Central memory CD8-positive, alpha-beta T cell (primary cell): ENCODE data around the gene RPS6KA4.
"Not testable (repeated sequence)": the region's sequence is repeated elsewhere in the genome, so short reads cannot be mapped to it uniquely, and the experiment has no call there.

Experiments used
- ATAC-seq: fragments of 150-1000 bp; cut with Tn5 transposase; replicated peaks from 2 replicates; pipeline ENCODE4 v1.10.0; 2022; ENCODE audit warnings: mild to moderate bottlenecking, moderate FRiP score, moderate number of reproducible peaks; ENCODE audit not compliant: poor library complexity, severe bottlenecking; ENCODE audit errors: extremely low read depth
- DNase-seq, 2 donors: peaks; one replicate each; pipeline ENCODE4 v3.0.0; 2021; ENCODE audit warnings: low spot score in 2 of 2
- H3K27ac Mint-ChIP-seq: one replicate; pipeline ENCODE4 v1.8.0; 2022; ENCODE audit warnings: low read depth, mild to moderate bottlenecking, moderate library complexity, mixed read lengths
- H3K27me3 Mint-ChIP-seq: one replicate; pipeline ENCODE4 v1.8.0; 2022; ENCODE audit warnings: mixed read lengths
- H3K36me3 Mint-ChIP-seq: one replicate; pipeline ENCODE4 v1.8.0; 2022; ENCODE audit warnings: mild to moderate bottlenecking, moderate library complexity, mixed read lengths; ENCODE audit not compliant: insufficient read depth
- H3K4me1 Mint-ChIP-seq: one replicate; pipeline ENCODE4 v1.8.0; 2022; ENCODE audit warnings: mixed read lengths
- H3K4me3 Mint-ChIP-seq: one replicate; pipeline ENCODE4 v1.8.0; 2022; ENCODE audit warnings: mild to moderate bottlenecking, moderate library complexity, mixed read lengths
- H3K9me3 Mint-ChIP-seq: one replicate; pipeline ENCODE4 v1.8.0; 2022; ENCODE audit warnings: mixed read lengths

The RPS6KA4 gene

GRCh38 chr11:64415286-64415685 lies 56.3 kb downstream of the RPS6KA4 start:
- ATAC-seq, result no peak
- peak overlapping the region; percentile 60 for H3K27ac Mint-ChIP-seq
- H3K9me3 Mint-ChIP-seq, result no peaks in the 10 kb centered on the region
- H3K27me3 Mint-ChIP-seq, result peaks cover 13% of the 10 kb centered on the region
- peaks cover 2% of the 10 kb centered on the region for H3K36me3 Mint-ChIP-seq
- no peak for DNase-seq
- peaks cover 9% of the 10 kb centered on the region for H3K4me1 Mint-ChIP-seq
- no peak overlapping the region for H3K4me3 Mint-ChIP-seq

- peaks cover 4% of the 10 kb centered on the region for H3K27me3 Mint-ChIP-seq
- ATAC-seq (no peak), DNase-seq (no peak)
- H3K36me3 Mint-ChIP-seq, result peaks cover 2% of the 10 kb centered on the region
- peaks cover 9% of the 10 kb centered on the region for H3K4me1 Mint-ChIP-seq
- H3K27ac Mint-ChIP-seq, result no peak overlapping the region
- no peaks in the 10 kb centered on the region for H3K9me3 Mint-ChIP-seq
- H3K4me3 Mint-ChIP-seq, result no peak overlapping the region
Observed at GRCh38 chr11:64415996-64416728, 57.2 kb downstream of the RPS6KA4 start.

GRCh38 chr11:64418233-64418632 lies 59.3 kb downstream of the RPS6KA4 start:
- not testable (repeated sequence) for H3K9me3 Mint-ChIP-seq, H3K4me3 Mint-ChIP-seq, H3K36me3 Mint-ChIP-seq, ATAC-seq, H3K4me1 Mint-ChIP-seq, H3K27ac Mint-ChIP-seq, DNase-seq
- H3K27me3 Mint-ChIP-seq, result peaks cover 11% of the 10 kb centered on the region

GRCh38 chr11:64419257-64419790 lies 60.4 kb downstream of the RPS6KA4 start:
- ATAC-seq, result no peak
- no peaks in the 10 kb centered on the region for H3K9me3 Mint-ChIP-seq
- H3K36me3 Mint-ChIP-seq, result peaks cover 2% of the 10 kb centered on the region

GRCh38 chr11:64419818-64420485 lies 61.0 kb downstream of the RPS6KA4 start:
- H3K4me3 Mint-ChIP-seq, result no peak overlapping the region
- ATAC-seq (no peak), DNase-seq (no peak)
- H3K4me1 Mint-ChIP-seq, result peaks cover 5% of the 10 kb centered on the region
- no peak overlapping the region for H3K27ac Mint-ChIP-seq
- H3K27me3 Mint-ChIP-seq, result peaks cover 11% of the 10 kb centered on the region
- H3K9me3 Mint-ChIP-seq, result no peaks in the 10 kb centered on the region
- no peaks in the 10 kb centered on the region for H3K36me3 Mint-ChIP-seq

More at GRCh38 chr11:64419257-64419790, 60.4 kb downstream of the RPS6KA4 start:
- no peak overlapping the region for H3K4me3 Mint-ChIP-seq
- peaks cover 9% of the 10 kb centered on the region for H3K4me1 Mint-ChIP-seq
- no peak for DNase-seq
- peaks cover 11% of the 10 kb centered on the region for H3K27me3 Mint-ChIP-seq
- H3K27ac Mint-ChIP-seq, result no peak overlapping the region
